NCI-H2227 treated with DMSO at 0.1 percent for 48 hours (cell line): ENCODE measurements around the gene MATN1.
A peak's percentile ranks its signal among the peaks of the same experiment; 100 is the strongest.

Experiments used
- DNase-seq: peaks from one replicate; lab custom pipeline; 2025; lab: John Stamatoyannopoulos, UW

MATN1 gene

DNA sequence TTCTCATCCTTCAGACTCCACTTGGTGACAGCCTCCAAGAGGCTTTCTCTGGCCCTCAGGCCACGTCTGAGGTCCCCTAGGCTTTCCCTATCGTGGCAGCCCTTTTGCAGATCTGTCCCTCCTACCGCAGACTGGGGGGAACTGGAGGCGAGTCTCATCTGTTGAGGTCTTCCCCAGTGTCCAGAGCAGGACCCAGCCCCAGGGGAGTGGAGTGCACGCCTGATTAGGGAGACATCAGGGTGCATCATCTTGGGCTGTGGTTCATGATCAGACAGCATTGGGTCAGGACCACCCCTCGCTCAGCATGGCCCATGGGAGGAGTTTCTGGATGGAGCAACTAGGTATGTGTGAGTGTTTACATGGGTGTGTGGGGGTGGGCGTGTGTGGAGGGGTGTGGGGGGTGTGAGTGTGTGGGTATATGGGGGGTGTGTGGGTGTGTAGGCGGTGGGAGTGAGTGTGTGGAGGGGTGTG is 8.5 kb upstream of the MATN1 start:
- DNase-seq: no peak

DNA sequence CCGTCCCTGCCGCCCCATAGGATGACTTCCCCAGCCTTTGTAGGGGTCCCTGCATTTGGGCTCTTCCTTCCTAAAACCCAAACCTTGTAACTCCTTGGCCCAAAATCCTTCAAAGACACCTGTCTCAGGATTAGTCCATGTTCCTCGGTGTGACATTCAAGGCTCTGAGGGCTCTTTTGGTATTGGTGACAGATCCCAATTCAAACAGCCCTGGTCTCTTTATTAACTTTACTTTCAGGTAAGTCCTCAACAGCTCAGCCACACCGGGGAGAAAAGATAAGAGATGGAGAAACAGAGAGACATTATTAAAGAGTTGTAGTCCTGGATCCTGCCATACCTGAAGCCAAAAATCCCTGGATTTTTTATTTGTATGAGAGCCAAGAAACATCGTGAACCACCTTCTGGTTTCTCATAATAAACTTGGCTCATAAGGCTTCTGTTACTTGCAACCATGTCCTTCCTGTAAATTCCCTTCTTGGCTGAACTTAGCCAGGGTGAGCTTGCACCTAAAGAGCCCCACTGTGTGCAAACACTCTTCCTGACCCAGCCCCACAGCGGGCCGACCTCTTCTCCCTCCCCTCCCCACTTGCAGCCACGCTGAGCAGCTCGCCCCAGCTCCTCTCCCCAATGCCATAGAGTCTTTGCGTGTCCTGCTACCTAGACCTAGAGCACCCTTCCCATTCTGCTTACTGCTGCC is 7.9 kb upstream of the MATN1 start:
- no peak for DNase-seq

DNA sequence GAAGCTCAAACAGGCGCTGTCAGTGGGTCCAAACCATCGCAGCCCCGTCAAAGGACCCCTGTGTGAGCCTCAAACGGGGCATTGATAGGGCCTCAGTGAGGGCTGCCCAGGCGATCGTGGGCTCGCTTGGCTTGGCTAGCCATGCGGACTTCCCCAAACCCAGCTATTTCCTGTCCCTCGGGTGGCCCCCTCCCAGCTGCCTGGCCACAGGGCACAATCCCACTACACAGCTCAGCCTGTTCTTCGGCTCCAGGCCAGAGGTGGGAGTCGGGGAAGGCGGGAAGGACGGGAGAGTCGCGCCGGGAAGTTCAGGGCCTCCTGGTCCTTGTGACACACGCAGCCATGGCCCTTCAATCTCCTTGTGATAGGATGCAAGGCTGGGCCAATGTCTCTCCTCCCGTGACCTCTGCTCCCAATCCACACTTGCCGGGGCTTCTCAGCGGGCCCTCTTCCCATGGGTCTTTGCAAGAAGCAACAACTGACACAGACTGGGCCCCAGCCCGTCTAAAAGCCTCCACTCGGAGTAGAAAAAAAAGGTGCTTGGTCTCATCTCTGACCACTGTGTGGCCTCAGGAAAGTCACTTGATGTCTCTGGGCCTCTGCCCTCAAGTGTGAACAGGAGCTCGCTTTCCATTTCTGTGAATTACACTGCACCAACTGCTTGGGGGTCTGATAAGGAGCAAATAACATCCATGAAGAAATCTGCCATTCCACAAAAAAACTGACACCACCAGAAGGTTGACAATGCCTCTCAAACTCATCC is 7.1 kb upstream of the MATN1 start:
- DNase-seq: no peak

DNA sequence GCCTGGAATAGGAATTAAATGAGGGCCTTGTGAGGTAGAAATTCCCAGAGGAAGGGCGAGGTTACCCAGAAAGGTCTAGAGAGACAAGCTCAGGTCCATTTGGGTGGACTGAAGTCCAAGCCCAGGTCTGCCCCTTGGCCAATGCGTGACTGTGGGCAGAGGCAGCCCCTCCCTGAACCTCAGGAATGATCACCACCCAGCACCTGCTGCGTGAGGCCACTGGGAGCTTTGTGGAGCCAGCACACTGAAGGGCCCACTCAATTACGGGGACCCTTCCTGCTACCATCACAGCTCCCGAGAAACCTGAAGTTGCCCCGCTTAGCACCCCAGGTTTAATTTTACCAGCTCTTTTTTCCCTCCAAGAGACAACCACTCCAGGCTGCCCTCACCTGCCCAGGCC is 6.5 kb upstream of the MATN1 start:
- no peak for DNase-seq

DNA sequence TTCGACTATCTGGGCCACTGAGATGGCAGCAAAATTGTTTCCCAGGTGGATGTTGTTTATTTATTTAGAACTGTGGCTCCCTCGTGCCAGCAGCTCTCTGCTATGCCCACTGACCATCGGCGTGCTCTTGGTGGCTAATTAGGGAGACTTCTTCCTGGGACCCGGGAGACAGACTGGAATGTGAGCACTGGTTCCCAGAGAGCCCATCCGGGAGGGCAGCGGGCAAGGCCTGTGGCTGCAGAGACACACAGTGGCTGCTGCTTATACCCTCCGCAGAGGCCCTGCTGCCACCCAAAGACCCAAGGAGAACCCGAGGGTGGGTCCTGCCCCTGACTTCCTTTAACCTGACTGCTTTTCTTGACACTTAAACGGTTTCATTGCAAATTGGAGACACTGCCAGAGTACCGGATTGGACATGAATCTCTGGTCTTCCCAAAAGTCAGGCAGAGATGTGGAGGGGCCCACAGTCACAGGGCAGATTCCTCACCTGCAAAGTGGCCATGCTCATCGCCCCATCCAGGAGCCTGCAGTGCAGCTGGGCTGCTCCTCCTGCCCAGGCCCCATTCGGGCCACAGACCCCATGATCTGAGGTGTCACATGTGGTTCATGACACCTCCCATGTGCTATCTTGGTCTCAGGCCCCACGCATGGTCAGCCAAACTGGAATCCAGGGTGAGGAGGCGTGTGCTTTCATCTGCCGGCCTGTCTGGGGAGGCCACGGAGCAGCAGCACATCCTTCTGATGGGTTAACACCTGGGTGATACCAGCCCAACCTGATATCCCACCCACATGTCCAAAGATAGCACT is 5.7 kb upstream of the MATN1 start:
- no peak for DNase-seq

DNA sequence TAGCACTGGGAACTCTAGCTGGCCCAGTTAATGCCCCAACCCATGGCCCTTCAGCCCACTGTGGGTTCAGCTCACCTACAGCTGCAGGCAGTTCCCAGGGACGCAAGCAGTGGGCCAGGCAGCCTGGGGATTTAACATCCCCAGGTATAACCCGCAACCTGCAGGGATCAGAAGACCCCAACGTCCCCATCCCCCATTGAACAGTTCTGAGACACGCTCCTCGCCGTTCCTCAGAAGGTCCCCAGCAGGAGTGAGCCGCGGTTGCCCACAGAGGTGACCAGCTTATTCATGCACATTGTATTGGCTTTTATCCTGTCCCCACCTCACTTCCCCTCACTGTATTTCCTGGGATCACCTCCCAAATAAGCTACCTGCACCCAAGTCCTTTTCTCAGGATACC is 5.0 kb upstream of the MATN1 start:
- DNase-seq: no peak

DNA sequence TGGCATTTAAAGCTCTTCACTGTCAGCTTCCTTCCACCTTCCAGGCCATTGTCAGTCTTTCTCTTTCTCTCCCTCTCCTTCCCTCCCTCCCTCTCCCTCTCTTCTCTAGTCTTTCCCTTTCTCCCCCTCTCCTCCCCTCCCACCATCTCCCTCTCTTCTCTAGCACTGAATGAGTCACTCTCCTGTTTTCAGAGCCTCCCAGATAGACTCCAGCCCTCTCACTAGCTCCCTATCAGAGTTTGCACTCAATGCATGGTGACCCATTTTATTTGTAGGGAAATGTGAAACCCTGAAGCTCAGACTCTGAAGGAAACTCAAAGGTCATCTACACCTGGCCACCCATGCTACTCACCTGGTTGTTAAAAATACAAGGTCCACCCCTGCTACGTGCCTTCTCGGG is 4.4 kb upstream of the MATN1 start:
- DNase-seq: no peak

DNA sequence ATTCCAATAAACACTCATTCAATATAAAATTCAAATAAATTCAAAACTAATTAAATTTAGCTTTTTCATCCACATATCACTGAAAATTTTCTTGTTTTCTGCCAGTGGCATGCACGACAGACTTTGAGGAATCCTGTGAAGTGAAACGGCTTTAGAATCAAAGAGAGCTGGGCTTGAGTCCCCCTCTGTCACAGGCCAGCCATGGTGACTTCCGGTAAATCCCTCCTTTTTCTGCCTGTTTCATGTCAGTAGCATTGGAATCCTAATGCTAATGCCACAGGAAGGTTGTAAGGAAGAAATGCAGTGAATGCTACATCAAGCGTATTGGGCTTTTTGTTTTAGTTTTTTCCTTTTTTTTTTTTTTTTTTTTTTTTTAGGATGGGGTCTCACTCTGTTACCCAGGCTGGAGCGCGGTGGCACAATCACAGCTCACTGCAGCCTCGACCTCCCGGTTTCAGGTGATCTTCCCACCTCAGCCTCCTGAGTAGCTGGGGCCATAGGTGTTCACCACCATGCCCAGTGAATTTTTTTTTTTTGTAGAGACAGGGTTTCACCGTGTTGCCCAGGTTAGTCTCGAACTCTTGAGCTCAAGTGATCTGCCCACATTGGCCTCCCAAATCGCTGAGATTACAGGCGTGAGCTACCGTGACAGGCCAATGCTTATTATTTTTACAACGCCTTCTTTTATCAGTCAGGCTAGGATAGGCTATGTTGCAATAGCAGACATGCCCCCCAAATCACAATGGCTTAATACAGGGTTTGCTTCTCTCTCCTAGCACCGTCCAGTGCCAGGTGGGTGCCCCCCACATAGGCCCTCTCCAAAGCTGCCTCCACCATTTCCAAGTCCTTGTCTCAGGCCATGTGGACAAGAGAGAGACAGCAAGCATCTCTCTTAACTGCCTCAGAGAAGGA is 3.6 kb upstream of the MATN1 start:
- no peak for DNase-seq

DNA sequence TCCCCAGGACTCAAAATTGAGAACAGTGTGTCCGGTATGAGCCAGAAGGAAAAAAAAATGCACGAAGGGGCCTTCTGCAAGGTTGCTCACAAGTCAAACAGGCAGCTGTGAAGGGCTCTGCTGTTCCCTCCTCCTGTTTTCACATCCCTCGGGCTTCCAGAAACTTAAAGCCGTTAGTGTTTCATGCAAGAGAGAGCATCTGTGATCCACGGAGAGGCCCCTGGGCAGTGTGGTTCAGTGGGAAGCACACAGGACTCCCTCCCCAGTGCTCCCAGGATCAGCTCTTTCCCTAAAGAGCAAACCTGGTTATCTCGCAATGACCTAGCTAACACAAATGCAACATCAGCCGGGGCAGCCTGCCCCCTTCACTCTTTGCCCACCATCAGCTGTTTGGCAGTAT is 2.9 kb upstream of the MATN1 start:
- no peak for DNase-seq

DNA sequence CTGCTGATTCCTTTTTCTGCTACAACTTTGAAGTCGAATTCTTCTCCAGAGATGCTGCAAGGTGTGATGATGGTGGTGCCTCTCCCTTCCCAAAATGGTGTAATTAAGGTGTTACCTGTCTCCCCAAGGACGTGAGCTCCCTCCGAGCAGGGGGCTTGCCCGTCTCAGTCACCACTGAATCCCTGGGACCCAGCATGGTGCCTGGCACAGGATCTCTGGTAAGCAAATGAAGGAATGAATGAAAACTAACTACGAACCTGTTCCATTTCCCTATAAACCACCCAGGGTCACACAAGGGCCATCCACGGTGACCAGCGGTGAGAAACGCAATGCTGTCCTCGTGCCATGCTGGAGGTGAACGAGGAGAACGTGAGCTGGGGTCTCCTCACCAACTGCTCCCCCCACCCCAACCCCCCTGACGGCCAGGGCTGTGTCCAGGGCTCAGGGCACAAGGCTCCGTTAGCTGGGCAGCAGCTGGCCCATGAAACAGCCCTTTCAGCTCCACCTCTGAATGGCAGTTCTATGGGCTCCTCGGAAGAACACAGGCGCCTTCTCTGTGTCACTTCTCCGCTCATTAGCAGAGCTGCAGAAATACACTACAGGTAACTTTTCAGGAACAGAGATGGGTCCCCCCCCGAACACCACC is 2.2 kb upstream of the MATN1 start:
- no peak for DNase-seq

DNA sequence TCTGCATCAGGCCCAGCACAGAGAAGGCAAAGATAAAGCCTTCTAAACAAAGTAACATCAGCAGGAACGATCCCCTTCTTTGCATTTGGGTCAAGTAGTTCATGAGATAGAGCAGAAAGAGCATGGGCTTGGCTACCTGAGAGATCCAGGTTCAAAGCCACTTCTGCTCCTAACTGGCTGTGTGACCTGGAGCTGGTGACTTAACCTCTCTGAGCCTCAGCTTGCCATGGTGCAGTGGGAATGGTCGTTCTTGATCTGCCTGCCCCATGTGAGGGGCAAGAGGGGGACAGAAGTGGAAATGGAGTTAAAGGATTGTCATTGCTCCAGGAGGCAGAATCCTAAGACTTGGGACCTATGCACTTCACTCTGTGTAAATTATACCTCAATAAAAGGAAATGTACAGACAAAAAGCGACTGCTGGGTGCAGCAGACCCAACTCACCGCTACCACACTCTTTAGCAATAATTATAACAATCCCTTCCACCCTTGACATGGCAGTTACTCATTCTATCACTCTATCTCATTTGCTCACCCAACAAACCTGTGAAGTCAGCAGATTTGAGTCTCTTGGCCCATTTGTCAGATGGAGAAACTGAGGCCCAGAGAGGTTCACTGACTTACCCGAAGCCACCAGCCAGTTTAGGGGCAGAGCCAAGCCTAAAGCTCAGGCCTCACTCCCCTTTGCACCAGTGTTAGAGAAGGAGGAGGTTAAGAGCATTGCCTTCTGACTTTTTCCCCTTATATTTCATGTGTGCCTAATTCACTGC is 1.5 kb upstream of the MATN1 start:
- DNase-seq: no peak

DNA sequence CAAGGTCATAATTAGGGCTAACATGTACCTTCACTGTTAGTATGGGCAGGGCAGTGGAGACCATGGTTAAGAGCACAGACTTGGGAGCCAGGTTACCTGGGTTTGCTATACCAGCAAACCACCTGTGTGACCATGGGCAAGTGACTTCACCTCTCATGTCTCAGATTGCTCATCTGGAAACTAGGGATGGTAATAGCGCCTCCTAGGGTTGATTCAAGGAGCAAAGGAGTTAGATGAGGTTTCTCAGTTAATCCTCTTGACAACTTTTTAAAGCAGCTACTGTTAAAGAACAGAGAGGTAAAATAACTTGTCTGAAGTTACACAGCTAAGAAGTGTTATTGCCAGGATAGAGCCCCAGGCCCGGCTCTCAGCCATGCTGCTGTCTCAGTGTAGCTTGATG is 790 bp upstream of the MATN1 start:
- DNase-seq: no peak

DNA sequence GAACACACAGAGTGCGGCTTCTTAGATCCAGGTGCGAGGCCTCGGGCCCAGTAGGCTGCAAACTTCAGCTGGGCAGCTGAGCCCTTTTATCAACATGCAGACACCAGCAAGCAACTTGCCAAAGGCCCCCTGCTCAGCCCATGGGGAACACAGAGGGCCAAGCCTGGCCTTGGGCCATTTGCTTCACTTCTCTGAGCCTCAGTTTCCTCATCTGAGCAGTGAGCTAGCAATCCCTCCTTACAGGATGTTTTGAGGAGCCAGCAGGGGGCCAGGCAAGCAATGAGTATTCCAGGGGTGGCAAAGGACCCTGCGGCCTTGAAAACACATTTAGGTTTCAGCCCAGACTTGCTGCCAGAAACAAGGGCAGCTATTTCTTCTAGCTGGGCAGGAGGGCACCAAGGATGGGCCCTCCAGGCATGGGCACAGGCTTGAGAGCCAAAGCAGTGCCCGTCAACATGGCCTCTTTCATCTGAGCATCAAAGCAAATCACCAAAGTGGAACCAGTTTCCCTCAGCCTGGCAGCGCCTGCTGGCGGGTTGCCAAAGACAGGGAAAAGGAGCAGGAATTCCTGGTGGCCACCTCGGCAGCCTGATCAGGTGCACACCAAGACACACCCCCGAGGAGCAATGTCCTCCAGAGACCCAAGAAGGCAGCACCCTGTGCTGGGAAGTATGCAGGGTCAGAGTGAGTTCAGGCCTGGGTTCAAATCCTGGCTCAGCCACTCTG is 1.4 kb downstream of the MATN1 start:
- DNase-seq: no peak

DNA sequence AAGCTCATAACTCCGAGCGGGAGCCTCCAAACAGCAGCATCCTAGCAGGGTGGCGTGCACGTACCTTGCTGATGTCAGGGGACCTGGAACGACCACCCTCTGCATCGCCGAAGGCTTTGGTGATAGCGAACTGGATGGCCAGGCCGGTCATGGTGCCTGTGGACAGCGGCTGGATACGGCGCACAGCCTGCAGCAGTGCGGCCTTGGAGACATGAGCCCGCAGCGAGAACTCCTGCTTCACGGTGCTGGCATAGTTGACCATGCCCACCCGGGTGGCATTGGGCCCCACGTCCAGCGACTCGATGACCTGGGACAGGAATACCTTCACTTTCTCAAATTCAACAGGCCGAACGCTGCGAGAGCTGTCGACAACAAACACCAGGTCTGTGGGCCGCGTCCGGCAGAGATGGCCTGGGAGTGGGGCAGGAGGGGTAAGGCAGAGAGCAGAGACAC is 2.0 kb downstream of the MATN1 start:
- no peak for DNase-seq

DNA sequence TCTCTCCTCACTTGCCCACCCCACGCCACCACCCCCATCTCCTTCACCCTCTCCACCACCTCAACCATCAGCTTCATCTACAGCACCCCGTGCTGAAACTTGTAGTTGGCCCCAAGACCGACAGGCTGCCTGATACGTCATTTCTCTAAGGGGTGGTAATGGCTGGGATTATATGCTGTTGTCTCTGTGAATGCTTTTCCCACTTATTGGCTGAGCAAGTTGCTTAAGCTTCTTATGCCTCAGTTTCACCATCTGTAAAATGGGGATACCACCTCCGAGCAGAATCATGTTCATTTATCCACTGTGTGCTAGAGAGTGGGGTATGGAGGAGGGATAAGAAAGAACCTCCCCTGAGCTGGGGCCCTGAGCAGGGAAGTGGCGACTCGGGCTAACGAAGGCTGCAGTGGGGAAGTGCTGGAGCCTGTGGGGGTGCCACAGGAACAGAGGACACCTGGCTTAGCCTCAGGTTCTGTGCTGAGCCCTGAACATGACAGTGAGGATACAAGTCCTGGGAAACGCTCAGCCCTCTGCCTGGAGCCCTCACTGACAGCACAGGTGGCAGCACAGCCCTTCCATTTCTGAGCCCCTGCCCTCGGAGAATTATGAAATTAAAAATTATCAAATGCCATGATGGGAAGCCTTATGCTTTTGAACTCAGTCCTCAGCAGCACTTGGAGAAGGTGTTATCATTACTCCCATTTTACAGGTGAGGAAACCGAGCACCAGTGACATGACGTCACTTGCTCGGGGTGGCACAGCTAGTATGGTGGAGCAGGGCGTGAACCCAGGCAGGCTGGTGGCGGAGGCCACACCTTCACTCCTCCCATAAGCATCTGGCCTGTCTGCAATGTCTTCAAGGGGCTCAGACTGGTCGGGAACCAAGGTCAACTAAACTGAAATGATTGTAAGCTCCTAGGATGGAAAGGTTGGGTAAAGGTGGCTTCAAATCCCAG is 2.8 kb downstream of the MATN1 start:
- DNase-seq: no peak

DNA sequence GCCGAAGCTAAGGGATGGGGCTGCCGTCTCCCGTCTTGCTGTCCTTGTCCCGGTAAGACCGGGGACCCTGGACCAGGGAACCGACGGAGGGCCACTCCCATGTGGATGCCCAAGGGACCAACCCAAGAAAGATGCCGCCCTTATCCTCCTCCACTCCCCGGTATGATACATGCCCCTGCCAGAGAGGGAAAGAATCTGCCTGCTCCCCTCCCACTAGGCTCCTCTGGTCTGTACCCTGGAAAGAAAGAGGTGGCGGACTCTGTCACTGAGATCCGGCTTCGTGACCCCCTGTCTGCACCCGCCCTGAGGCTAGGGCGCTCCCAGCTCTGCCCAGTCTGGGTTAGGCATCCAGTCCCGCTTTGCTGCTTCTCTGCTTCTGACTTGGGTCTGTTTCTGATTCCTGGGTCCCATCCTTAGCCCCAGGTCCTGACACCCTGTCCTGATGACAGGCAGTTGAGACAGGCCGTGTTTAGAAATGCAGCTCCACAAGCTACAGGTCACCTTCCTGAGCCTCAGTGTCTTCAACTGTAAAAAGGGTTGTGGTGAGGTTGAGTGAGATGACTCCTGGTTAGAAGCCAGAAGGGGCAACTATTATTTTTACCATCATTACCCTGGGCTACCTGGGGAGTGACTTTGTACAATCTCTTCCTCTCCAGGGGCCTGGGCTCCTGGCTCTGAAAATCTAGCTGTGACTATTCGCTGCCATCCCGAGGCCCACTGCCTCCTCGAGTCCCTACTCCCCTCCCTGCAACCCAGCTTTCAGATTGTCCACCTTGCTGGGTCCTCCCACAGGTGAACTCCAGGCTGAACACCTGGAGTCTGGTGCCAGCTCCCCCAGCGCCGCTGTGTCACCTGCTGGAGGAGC is 3.7 kb downstream of the MATN1 start:
- no peak for DNase-seq

DNA sequence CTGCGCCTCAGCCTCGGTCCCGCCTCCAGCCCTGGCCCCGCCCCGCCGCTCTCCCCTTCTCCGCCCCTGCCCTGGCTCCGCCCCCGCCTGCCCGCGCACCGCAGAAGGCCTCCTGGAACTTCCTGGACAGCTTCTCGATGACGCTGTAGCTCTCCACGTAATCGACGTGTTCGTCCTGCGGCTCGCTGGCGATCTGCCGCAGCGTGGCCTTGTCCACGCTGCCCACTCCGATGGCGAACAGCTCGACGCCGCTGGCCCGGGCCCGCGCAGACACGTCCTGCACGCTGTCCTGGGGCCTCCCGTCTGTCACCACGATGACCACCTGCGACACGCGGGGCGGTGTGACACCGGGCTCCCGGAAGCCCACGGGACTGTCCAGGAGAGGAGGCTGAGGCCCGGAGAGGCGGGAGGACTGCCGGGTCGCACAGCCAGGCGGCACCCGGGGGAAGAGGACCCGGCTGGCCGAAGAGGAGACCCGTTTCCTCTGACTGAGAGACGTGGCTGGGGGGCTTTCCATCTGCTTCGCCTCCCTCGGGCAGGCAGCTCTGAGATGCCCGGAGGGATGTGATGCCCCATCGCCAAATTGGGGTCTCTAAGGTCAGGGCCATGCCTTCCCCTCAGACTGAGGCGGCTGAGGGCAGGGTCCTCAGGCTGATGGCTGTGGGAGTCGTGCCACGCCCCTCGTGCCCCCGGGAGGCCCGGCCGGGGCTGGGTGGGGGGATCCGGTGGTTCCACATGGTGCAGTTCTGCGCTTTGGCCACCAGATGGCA is 4.6 kb downstream of the MATN1 start:
- DNase-seq: peak; percentile 32
